GM12878 (cell line): ENCODE measurements around the gene NCF2. TPM values are rescaled to one million over a fixed set of nuclear protein-coding genes. Genes with fewer than 3 reads are reported as not detected.

ENCODE experiments used
- ATF2 ChIP-seq: IDR thresholded peaks from 2 replicates; pipeline ENCODE4 v1.6.1; 2012; ENCODE audit warnings: low read length, inconsistent platforms
- BCLAF1 ChIP-seq: fragments of 450-650 bp; IDR thresholded peaks from 2 replicates; pipeline ENCODE4 v1.6.1; 2017; ENCODE audit warnings: antibody characterized with exemption, mild to moderate bottlenecking, moderate library complexity
- BRCA1 ChIP-seq: IDR thresholded peaks from 2 replicates; pipeline ENCODE4 v1.6.1; 2011; ENCODE audit warnings: low read depth, low read length, improper control_type of control experiment
- CREB1 ChIP-seq: IDR thresholded peaks from 2 replicates; pipeline ENCODE4 v1.6.1; 2012; ENCODE audit warnings: low read depth, mild to moderate bottlenecking, inconsistent platforms
- EP300 ChIP-seq, 2 experiments: fragments of 150-350 bp in 1 of 2; IDR thresholded peaks; 2 replicates each; pipeline ENCODE4 v1.6.1; 2011 to 2012; ENCODE audit warnings: low read depth in 2 of 2, low read length in 2 of 2, borderline replicate concordance in 1 of 2, improper control_type of control experiment in 1 of 2, inconsistent platforms in 1 of 2; ENCODE audit not compliant: control insufficient read depth in 1 of 2
- FOXK2 ChIP-seq: fragments of 450-650 bp; IDR thresholded peaks from 2 replicates; pipeline ENCODE4 v1.6.1; 2017; ENCODE audit warnings: mild to moderate bottlenecking, moderate library complexity
- FOXM1 ChIP-seq: IDR thresholded peaks from 2 replicates; pipeline ENCODE4 v1.6.1; 2012; ENCODE audit warnings: low read depth, mild to moderate bottlenecking, inconsistent platforms, low read length, moderate library complexity
- GABPA ChIP-seq: IDR thresholded peaks from 2 replicates; pipeline ENCODE4 v1.6.1; 2014; ENCODE audit warnings: antibody characterized with exemption, low read depth, mild to moderate bottlenecking, inconsistent platforms
- GATAD2B ChIP-seq: fragments of 450-650 bp; conservative IDR thresholded peaks from 2 replicates; pipeline ENCODE4 v1.6.1; 2017; ENCODE audit warnings: low read depth, mild to moderate bottlenecking, moderate library complexity
- HCFC1 ChIP-seq: fragments of 150-350 bp; IDR thresholded peaks from 2 replicates; pipeline ENCODE4 v1.6.1; 2014; ENCODE audit warnings: low read length
- IKZF2 ChIP-seq, 2 experiments: fragments of 450-650 bp; IDR thresholded peaks; 2 replicates each; pipeline ENCODE4 v1.6.1; 2017; ENCODE audit warnings: mild to moderate bottlenecking in 2 of 2, moderate library complexity in 2 of 2
- IRF3 ChIP-seq: fragments of 450-650 bp; IDR thresholded peaks from 2 replicates; pipeline ENCODE4 v1.6.1; 2014; ENCODE audit warnings: mild to moderate bottlenecking
- MEF2B ChIP-seq: fragments of 450-650 bp; IDR thresholded peaks from 2 replicates; pipeline ENCODE4 v1.6.1; 2018; ENCODE audit warnings: mild to moderate bottlenecking, moderate library complexity; ENCODE audit not compliant: partially characterized antibody, poor library complexity, severe bottlenecking
- NFYA ChIP-seq: IDR thresholded peaks from 2 replicates; pipeline ENCODE4 v1.6.1; 2011; ENCODE audit warnings: low read depth, mild to moderate bottlenecking, low read length, improper control_type of control experiment, borderline replicate concordance
- NR2C1 ChIP-seq: fragments of 450-650 bp; IDR thresholded peaks from 2 replicates; pipeline ENCODE4 v1.6.1; 2017; ENCODE audit warnings: antibody characterized with exemption, mild to moderate bottlenecking, moderate library complexity
- NR2F1 ChIP-seq: fragments of 450-650 bp; conservative IDR thresholded peaks from 2 replicates; pipeline ENCODE4 v1.6.1; 2017; ENCODE audit warnings: mild to moderate bottlenecking
- POLR2AphosphoS2 ChIP-seq: IDR thresholded peaks from 2 replicates; pipeline ENCODE4 v1.6.1; 2011; ENCODE audit warnings: low read depth, mild to moderate bottlenecking, low read length, improper control_type of control experiment, moderate library complexity
- POU2F2 ChIP-seq: IDR thresholded peaks from 3 replicates; pipeline ENCODE4 v1.6.1; 2011; ENCODE audit warnings: low read depth, mild to moderate bottlenecking, low read length, borderline replicate concordance
- TAF1 ChIP-seq: IDR thresholded peaks from 2 replicates; pipeline ENCODE4 v1.6.1; 2011; ENCODE audit warnings: mild to moderate bottlenecking, low read depth, low read length, borderline replicate concordance
- ZNF217 ChIP-seq: fragments of 450-650 bp; IDR thresholded peaks from 2 replicates; pipeline ENCODE4 v1.6.1; 2017; ENCODE audit warnings: antibody characterized with exemption, mild to moderate bottlenecking
- polyA plus RNA-seq, 11 experiments: library from polyadenylated mRNA; depleted of rRNA in 4 of 11; unstranded in 6 of 11; stranded (reverse) in 5 of 11; fragments of >200 nt; fragmentation: Nextera tagmentation in 4 of 11; fragmentation: Illumina TruSeq in 1 of 11; extraction: Ambion mirVana in 4 of 11; extraction: Trizol in 1 of 11; gene quantifications; 1 replicate in 1 of 11; 2 replicates in 10 of 11; pipeline versions ENCODE4 v1.2.1 to v1.2.3, GENCODE V29; 2011 to 2016; ENCODE audit warnings: inconsistent platforms in 2 of 11, missing spikeins in 2 of 11, low read depth in 1 of 11
- total RNA-seq, 4 experiments: library from RNA; depleted of rRNA in 3 of 4; stranded (reverse); fragments of >200 nt in 3 of 4; fragmentation: Illumina TruSeq in 1 of 4; extraction: Trizol in 1 of 4; gene quantifications; 2 replicates each; pipeline versions ENCODE4 v1.2.1 to v1.2.3, GENCODE V29; 2013 to 2021
- TF ChIP-seq, protein P1 (sequence below): fragments of 450-650 bp; IDR thresholded peaks from 2 replicates; pipeline ENCODE4 v1.6.1; 2018; ENCODE audit warnings: mild to moderate bottlenecking, low read depth, moderate library complexity; ENCODE audit not compliant: partially characterized antibody
- TF ChIP-seq, protein P2 (sequence below): IDR thresholded peaks from 2 replicates; pipeline ENCODE4 v1.6.1; 2011; ENCODE audit warnings: low read depth, low read length, improper control_type of control experiment, borderline replicate concordance

The NCF2 gene
- total and polyA plus RNA-seq, 10 of the 15 experiments (the other 5 are each of a cell fraction or from before 2014, with no cell fraction given): 31.4 to 256 (median 77.1) TPM

- TF ChIP-seq CREB1: no peak
- 0 out of 4 replicates have a peak, but pooled peaks of 1 of the 2 experiments have one; percentile 21 for TF ChIP-seq EP300 (IDR thresholded peaks at IDR 0.05; ENCODE audit: borderline replicate concordance in 1 of 2, control insufficient read depth in 1 of 2, low read depth in 2 of 2, low read length in 2 of 2)
- TF ChIP-seq NR2F1: no peak
- TF ChIP-seq BCLAF1: no peak
- no peak for TF ChIP-seq NR2C1
- TF ChIP-seq, protein P1, sequence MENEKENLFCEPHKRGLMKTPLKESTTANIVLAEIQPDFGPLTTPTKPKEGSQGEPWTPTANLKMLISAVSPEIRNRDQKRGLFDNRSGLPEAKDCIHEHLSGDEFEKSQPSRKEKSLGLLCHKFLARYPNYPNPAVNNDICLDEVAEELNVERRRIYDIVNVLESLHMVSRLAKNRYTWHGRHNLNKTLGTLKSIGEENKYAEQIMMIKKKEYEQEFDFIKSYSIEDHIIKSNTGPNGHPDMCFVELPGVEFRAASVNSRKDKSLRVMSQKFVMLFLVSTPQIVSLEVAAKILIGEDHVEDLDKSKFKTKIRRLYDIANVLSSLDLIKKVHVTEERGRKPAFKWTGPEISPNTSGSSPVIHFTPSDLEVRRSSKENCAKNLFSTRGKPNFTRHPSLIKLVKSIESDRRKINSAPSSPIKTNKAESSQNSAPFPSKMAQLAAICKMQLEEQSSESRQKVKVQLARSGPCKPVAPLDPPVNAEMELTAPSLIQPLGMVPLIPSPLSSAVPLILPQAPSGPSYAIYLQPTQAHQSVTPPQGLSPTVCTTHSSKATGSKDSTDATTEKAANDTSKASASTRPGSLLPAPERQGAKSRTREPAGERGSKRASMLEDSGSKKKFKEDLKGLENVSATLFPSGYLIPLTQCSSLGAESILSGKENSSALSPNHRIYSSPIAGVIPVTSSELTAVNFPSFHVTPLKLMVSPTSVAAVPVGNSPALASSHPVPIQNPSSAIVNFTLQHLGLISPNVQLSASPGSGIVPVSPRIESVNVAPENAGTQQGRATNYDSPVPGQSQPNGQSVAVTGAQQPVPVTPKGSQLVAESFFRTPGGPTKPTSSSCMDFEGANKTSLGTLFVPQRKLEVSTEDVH: peak; percentile 24
- peak; percentile 40; the same call in 1 of the 2 replicates for TF ChIP-seq ATF2
- no peak for TF ChIP-seq GABPA
- peak; percentile 12 for TF ChIP-seq MEF2B
- TF ChIP-seq GATAD2B: no peak
- TF ChIP-seq HCFC1: no peak
- TF ChIP-seq, protein P2, sequence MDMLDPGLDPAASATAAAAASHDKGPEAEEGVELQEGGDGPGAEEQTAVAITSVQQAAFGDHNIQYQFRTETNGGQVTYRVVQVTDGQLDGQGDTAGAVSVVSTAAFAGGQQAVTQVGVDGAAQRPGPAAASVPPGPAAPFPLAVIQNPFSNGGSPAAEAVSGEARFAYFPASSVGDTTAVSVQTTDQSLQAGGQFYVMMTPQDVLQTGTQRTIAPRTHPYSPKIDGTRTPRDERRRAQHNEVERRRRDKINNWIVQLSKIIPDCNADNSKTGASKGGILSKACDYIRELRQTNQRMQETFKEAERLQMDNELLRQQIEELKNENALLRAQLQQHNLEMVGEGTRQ: no peak
- no peak for TF ChIP-seq NFYA
- TF ChIP-seq POU2F2: no peak
- TF ChIP-seq TAF1: no peak
- no peak for TF ChIP-seq FOXK2
- no peak for TF ChIP-seq FOXM1
- no peak for TF ChIP-seq POLR2AphosphoS2
- peak in 1 of 2 experiments; percentile 36; a peak in 3 of 4 replicates for TF ChIP-seq IKZF2 (IDR thresholded peaks at IDR 0.05)
- TF ChIP-seq IRF3: no peak
- no peak for TF ChIP-seq ZNF217
- TF ChIP-seq BRCA1: no peak
These were observed 17.2 kb upstream of the NCF2 start (continued) for GRCh38 chr1:183607322-183607980.
